Measurements from ENCODE around the gene RAVER1. TPM values are rescaled to one million over a fixed set of nuclear protein-coding genes. Genes with fewer than 3 reads are reported as not detected.

RAVER1 gene
- total and polyA plus RNA-seq, 2 of the 13 experiments (the other 11 are each of a cell fraction or from before 2014, with no cell fraction given) = 3.6 to 7.9 TPM

DNA sequence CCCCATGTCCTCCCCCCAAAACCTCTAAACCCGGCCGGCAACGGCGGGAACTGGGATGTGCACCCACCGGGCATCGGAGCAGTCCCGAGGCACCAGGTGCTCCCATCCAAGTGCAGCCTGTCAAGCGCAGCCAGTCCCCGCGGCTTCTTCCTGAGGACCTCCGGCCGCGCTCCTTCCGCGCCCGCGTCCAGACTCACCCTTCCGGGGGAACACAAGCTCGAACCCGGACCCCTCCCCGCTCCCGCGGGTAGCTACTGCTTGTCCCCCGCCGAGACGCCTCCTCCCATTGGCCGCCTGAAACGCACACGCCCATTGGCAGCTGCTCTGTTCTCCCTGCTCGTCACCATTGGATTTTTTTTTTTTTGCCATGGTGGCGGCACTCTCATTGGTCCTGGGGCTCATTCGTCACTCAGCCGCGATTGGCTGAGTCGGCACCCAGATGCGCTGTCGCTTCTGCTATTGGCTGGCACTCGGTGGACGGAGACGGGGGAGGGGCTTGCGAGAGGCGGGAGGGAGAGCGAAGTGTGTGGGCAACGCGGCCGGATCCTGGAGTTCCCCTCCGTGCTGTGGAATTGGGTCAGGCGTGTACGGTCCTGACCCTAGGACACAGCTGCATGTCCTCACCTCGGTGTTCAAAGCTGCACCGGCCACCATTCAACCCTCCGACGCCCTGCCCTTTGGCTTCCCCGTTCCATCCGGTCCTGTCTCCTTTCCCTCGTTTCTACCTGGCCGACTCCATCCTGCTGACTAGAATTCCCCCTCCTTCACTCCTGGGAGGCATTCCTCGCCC is 47.2 kb upstream of the RAVER1 start, which contains the start of gene TYK2 (continued):
- TF ChIP-seq, protein P1, sequence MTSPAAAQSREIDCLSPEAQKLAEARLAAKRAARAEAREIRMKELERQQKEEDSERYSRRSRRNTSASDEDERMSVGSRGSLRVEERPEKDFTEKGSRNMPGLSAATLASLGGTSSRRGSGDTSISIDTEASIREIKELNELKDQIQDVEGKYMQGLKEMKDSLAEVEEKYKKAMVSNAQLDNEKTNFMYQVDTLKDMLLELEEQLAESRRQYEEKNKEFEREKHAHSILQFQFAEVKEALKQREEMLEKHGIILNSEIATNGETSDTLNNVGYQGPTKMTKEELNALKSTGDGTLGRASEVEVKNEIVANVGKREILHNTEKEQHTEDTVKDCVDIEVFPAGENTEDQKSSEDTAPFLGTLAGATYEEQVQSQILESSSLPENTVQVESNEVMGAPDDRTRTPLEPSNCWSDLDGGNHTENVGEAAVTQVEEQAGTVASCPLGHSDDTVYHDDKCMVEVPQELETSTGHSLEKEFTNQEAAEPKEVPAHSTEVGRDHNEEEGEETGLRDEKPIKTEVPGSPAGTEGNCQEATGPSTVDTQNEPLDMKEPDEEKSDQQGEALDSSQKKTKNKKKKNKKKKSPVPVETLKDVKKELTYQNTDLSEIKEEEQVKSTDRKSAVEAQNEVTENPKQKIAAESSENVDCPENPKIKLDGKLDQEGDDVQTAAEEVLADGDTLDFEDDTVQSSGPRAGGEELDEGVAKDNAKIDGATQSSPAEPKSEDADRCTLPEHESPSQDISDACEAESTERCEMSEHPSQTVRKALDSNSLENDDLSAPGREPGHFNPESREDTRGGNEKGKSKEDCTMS (CRISPR knock-in tag; conservative IDR thresholded peaks at IDR 0.05) = no peak
- TF ChIP-seq MTA3 (CRISPR knock-in tag; IDR thresholded peaks at IDR 0.05) (no peak), CC2D1A (CRISPR knock-in tag; IDR thresholded peaks at IDR 0.05) (no peak), ZFP1 (CRISPR knock-in tag; IDR thresholded peaks at IDR 0.05) (peak; percentile 27; the same call in 1 of the 2 replicates), MAZ (IDR thresholded peaks at IDR 0.05; ENCODE audit: borderline replicate concordance, low read depth, low read length) (peak; percentile 82; the same call in 1 of the 2 replicates), MAZ (CRISPR knock-in tag; IDR thresholded peaks at IDR 0.05; ENCODE audit: low read depth) (peak; percentile 81), ARNT (IDR thresholded peaks at IDR 0.05) (no peak), NFKBIZ (CRISPR knock-in tag; IDR thresholded peaks at IDR 0.05) (no peak), CCAR2 (optimal IDR thresholded peaks at IDR 0.05; ENCODE audit: low read depth, low read length) (no peak), ZNF136 (CRISPR knock-in tag; IDR thresholded peaks at IDR 0.05; ENCODE audit: low read depth) (no peak; the same call in 1 of the 2 replicates), RBFOX2 (IDR thresholded peaks at IDR 0.05; ENCODE audit: low read depth, low read length) (peak; percentile 86), ZNF260 (CRISPR knock-in tag; IDR thresholded peaks at IDR 0.05; ENCODE audit: borderline replicate concordance, low read depth) (no peak), HNRNPL (IDR thresholded peaks at IDR 0.05; ENCODE audit: low read depth, low read length) (0 out of 2 replicates have a peak, but pooled peaks have one; percentile 47), TARDBP (CRISPR knock-in tag; IDR thresholded peaks at IDR 0.05) (no peak; the same call in 1 of the 2 replicates), JUNB (CRISPR knock-in tag; IDR thresholded peaks at IDR 0.05; ENCODE audit: borderline replicate concordance) (no peak), RARG (CRISPR knock-in tag; IDR thresholded peaks at IDR 0.05; ENCODE audit: low read depth) (no peak), ZNF460 (CRISPR knock-in tag; IDR thresholded peaks at IDR 0.05; ENCODE audit: borderline replicate concordance) (no peak), POLR2A (IDR thresholded peaks at IDR 0.05; ENCODE audit: insufficient read depth in 1 of 2, low read depth in 2 of 2, low read length in 2 of 2) (peak; percentile 79 to 91), ZNF792 (CRISPR knock-in tag; IDR thresholded peaks at IDR 0.05) (peak; percentile 25; the same call in 1 of the 2 replicates)
- TF ChIP-seq, protein P2, sequence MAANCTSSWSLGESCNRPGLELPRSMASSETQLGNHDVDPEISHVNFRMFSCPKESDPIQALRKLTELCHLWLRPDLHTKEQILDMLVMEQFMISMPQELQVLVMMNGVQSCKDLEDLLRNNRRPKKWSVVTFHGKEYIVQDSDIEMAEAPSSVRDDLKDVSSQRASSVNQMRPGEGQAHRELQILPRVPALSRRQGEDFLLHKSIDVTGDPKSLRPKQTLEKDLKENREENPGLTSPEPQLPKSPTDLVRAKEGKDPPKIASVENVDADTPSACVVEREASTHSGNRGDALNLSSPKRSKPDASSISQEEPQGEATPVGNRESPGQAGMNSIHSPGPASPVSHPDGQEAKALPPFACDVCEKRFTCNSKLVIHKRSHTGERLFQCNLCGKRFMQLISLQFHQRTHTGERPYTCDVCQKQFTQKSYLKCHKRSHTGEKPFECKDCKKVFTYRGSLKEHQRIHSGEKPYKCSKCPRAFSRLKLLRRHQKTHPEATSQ (CRISPR knock-in tag; IDR thresholded peaks at IDR 0.05; ENCODE audit: borderline replicate concordance) = no peak
- TF ChIP-seq, protein P3, sequence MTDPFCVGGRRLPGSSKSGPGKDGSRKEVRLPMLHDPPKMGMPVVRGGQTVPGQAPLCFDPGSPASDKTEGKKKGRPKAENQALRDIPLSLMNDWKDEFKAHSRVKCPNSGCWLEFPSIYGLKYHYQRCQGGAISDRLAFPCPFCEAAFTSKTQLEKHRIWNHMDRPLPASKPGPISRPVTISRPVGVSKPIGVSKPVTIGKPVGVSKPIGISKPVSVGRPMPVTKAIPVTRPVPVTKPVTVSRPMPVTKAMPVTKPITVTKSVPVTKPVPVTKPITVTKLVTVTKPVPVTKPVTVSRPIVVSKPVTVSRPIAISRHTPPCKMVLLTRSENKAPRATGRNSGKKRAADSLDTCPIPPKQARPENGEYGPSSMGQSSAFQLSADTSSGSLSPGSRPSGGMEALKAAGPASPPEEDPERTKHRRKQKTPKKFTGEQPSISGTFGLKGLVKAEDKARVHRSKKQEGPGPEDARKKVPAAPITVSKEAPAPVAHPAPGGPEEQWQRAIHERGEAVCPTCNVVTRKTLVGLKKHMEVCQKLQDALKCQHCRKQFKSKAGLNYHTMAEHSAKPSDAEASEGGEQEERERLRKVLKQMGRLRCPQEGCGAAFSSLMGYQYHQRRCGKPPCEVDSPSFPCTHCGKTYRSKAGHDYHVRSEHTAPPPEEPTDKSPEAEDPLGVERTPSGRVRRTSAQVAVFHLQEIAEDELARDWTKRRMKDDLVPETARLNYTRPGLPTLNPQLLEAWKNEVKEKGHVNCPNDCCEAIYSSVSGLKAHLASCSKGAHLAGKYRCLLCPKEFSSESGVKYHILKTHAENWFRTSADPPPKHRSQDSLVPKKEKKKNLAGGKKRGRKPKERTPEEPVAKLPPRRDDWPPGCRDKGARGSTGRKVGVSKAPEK (CRISPR knock-in tag; IDR thresholded peaks at IDR 0.05; ENCODE audit: borderline replicate concordance) = no peak

All from HepG2 (cell line).